Measurements from ENCODE around the gene SBDS.
"Not testable (repeated sequence)": the region's sequence is repeated elsewhere in the genome, so short reads cannot be mapped to it uniquely, and the experiment has no call there.

The SBDS gene

GRCh38 chr7:66980336-66980735, 15.1 kb downstream of the SBDS start:
- H3K27ac ChIP-seq (ENCODE audit: low read depth, low read length); H3K9me3 ChIP-seq (ENCODE audit: low read length); H3K4me3 ChIP-seq (ENCODE audit: low read depth in 1 of 2, low read length in 2 of 2); H3K36me3 ChIP-seq (ENCODE audit: insufficient read depth, low read length); H3K9ac ChIP-seq (ENCODE audit: low read length); H3K27me3 ChIP-seq (ENCODE audit: control insufficient read depth in 1 of 2, insufficient read depth in 2 of 2, low read length in 2 of 2); H3K4me1 ChIP-seq (ENCODE audit: insufficient read depth, low read length): not testable (repeated sequence)

GRCh38 chr7:66979013-66979412, 16.4 kb downstream of the SBDS start:
- H3K36me3 ChIP-seq (ENCODE audit: insufficient read depth, low read length); H3K27me3 ChIP-seq (ENCODE audit: control insufficient read depth in 1 of 2, insufficient read depth in 2 of 2, low read length in 2 of 2); H3K4me3 ChIP-seq (ENCODE audit: low read depth in 1 of 2, low read length in 2 of 2); H3K9ac ChIP-seq (ENCODE audit: low read length); H3K27ac ChIP-seq (ENCODE audit: low read depth, low read length); H3K4me1 ChIP-seq (ENCODE audit: insufficient read depth, low read length); H3K9me3 ChIP-seq (ENCODE audit: low read length): not testable (repeated sequence)

- not testable (repeated sequence) for H3K27ac ChIP-seq (ENCODE audit: low read depth, low read length); H3K4me3 ChIP-seq (ENCODE audit: low read depth in 1 of 2, low read length in 2 of 2); H3K36me3 ChIP-seq (ENCODE audit: insufficient read depth, low read length); H3K9me3 ChIP-seq (ENCODE audit: low read length); H3K27me3 ChIP-seq (ENCODE audit: control insufficient read depth in 1 of 2, insufficient read depth in 2 of 2, low read length in 2 of 2); H3K4me1 ChIP-seq (ENCODE audit: insufficient read depth, low read length); H3K9ac ChIP-seq (ENCODE audit: low read length)
Observed at GRCh38 chr7:66978312-66978711, 17.1 kb downstream of the SBDS start.

- H3K27me3 ChIP-seq (ENCODE audit: control insufficient read depth in 1 of 2, insufficient read depth in 2 of 2, low read length in 2 of 2) = no peaks in the 10 kb centered on the region
Observed at GRCh38 chr7:66974986-66975590, 20.3 kb downstream of the SBDS start.

GRCh38 chr7:66970310-66970709, 25.1 kb downstream of the SBDS start:
- Histone ChIP-seq H3K27me3 (ENCODE audit: control insufficient read depth in 1 of 2, insufficient read depth in 2 of 2, low read length in 2 of 2) (no peaks in the 10 kb centered on the region), H3K9me3 (ENCODE audit: low read length) (no peaks in the 10 kb centered on the region), H3K36me3 (ENCODE audit: insufficient read depth, low read length) (no peaks in the 10 kb centered on the region), H3K9ac (ENCODE audit: low read length) (no peak overlapping the region), H3K4me3 (ENCODE audit: low read depth in 1 of 2, low read length in 2 of 2) (no peak overlapping the region), H3K4me1 (ENCODE audit: insufficient read depth, low read length) (no peaks in the 10 kb centered on the region), H3K27ac (ENCODE audit: low read depth, low read length) (no peak overlapping the region)

More at GRCh38 chr7:66974986-66975590, 20.3 kb downstream of the SBDS start:
- no peak overlapping the region for H3K4me3 ChIP-seq (ENCODE audit: low read depth in 1 of 2, low read length in 2 of 2)
- H3K4me1 ChIP-seq (ENCODE audit: insufficient read depth, low read length) = no peaks in the 10 kb centered on the region
- no peak overlapping the region for H3K27ac ChIP-seq (ENCODE audit: low read depth, low read length)
- H3K36me3 ChIP-seq (ENCODE audit: insufficient read depth, low read length) = no peaks in the 10 kb centered on the region
- no peaks in the 10 kb centered on the region for H3K9me3 ChIP-seq (ENCODE audit: low read length)
- H3K9ac ChIP-seq (ENCODE audit: low read length) = no peak overlapping the region

GRCh38 chr7:66969001-66969400, 26.4 kb downstream of the SBDS start:
- not testable (repeated sequence) for H3K9ac ChIP-seq (ENCODE audit: low read length); H3K36me3 ChIP-seq (ENCODE audit: insufficient read depth, low read length); H3K27ac ChIP-seq (ENCODE audit: low read depth, low read length); H3K4me1 ChIP-seq (ENCODE audit: insufficient read depth, low read length); H3K4me3 ChIP-seq (ENCODE audit: low read depth in 1 of 2, low read length in 2 of 2); H3K9me3 ChIP-seq (ENCODE audit: low read length); H3K27me3 ChIP-seq (ENCODE audit: control insufficient read depth in 1 of 2, insufficient read depth in 2 of 2, low read length in 2 of 2)

GRCh38 chr7:66967029-66967428, 28.4 kb downstream of the SBDS start:
- H3K27me3 ChIP-seq (ENCODE audit: control insufficient read depth in 1 of 2, insufficient read depth in 2 of 2, low read length in 2 of 2) = no peaks in the 10 kb centered on the region
- H3K9ac ChIP-seq (ENCODE audit: low read length) = no peak overlapping the region

GRCh38 chr7:66964411-66964810, 31.0 kb downstream of the SBDS start:
- Histone ChIP-seq H3K27ac (ENCODE audit: low read depth, low read length) (no peak overlapping the region), H3K4me3 (ENCODE audit: low read depth in 1 of 2, low read length in 2 of 2) (no peak overlapping the region), H3K4me1 (ENCODE audit: insufficient read depth, low read length) (no peaks in the 10 kb centered on the region), H3K9ac (ENCODE audit: low read length) (no peak overlapping the region), H3K36me3 (ENCODE audit: insufficient read depth, low read length) (no peaks in the 10 kb centered on the region), H3K9me3 (ENCODE audit: low read length) (no peaks in the 10 kb centered on the region), H3K27me3 (ENCODE audit: control insufficient read depth in 1 of 2, insufficient read depth in 2 of 2, low read length in 2 of 2) (no peaks in the 10 kb centered on the region)

More at GRCh38 chr7:66967029-66967428, 28.4 kb downstream of the SBDS start:
- Histone ChIP-seq H3K36me3 (ENCODE audit: insufficient read depth, low read length) (no peaks in the 10 kb centered on the region), H3K4me3 (ENCODE audit: low read depth in 1 of 2, low read length in 2 of 2) (no peak overlapping the region), H3K27ac (ENCODE audit: low read depth, low read length) (no peak overlapping the region), H3K4me1 (ENCODE audit: insufficient read depth, low read length) (no peaks in the 10 kb centered on the region), H3K9me3 (ENCODE audit: low read length) (no peaks in the 10 kb centered on the region)

GRCh38 chr7:66961096-66961495, 34.3 kb downstream of the SBDS start:
- Histone ChIP-seq H3K9me3 (ENCODE audit: low read length) (no peaks in the 10 kb centered on the region), H3K27me3 (ENCODE audit: control insufficient read depth in 1 of 2, insufficient read depth in 2 of 2, low read length in 2 of 2) (no peaks in the 10 kb centered on the region)

GRCh38 chr7:66960192-66960591, 35.2 kb downstream of the SBDS start:
- no peak overlapping the region for H3K27ac ChIP-seq (ENCODE audit: low read depth, low read length)
- peaks cover 36% of the 10 kb centered on the region for H3K36me3 ChIP-seq (ENCODE audit: insufficient read depth, low read length)
- no peak overlapping the region for H3K9ac ChIP-seq (ENCODE audit: low read length)
- no peaks in the 10 kb centered on the region for H3K4me1 ChIP-seq (ENCODE audit: insufficient read depth, low read length)
- no peak overlapping the region for H3K4me3 ChIP-seq (ENCODE audit: low read depth in 1 of 2, low read length in 2 of 2)
- no peaks in the 10 kb centered on the region for H3K9me3 ChIP-seq (ENCODE audit: low read length)
- H3K27me3 ChIP-seq (ENCODE audit: control insufficient read depth in 1 of 2, insufficient read depth in 2 of 2, low read length in 2 of 2) = no peaks in the 10 kb centered on the region

More at GRCh38 chr7:66961096-66961495, 34.3 kb downstream of the SBDS start:
- Histone ChIP-seq H3K9ac (ENCODE audit: low read length) (no peak overlapping the region), H3K27ac (ENCODE audit: low read depth, low read length) (no peak overlapping the region), H3K4me1 (ENCODE audit: insufficient read depth, low read length) (no peaks in the 10 kb centered on the region), H3K4me3 (ENCODE audit: low read depth in 1 of 2, low read length in 2 of 2) (no peak overlapping the region), H3K36me3 (ENCODE audit: insufficient read depth, low read length) (peaks cover 27% of the 10 kb centered on the region)

GRCh38 chr7:66958538-66959350, 36.6 kb downstream of the SBDS start:
- H3K27me3 ChIP-seq (ENCODE audit: control insufficient read depth in 1 of 2, insufficient read depth in 2 of 2, low read length in 2 of 2) = no peaks in the 10 kb centered on the region
- H3K9me3 ChIP-seq (ENCODE audit: low read length) = no peaks in the 10 kb centered on the region
- peaks cover 45% of the 10 kb centered on the region for H3K36me3 ChIP-seq (ENCODE audit: insufficient read depth, low read length)
- H3K27ac ChIP-seq (ENCODE audit: low read depth, low read length) = no peak overlapping the region
- no peak overlapping the region for H3K9ac ChIP-seq (ENCODE audit: low read length)
- no peaks in the 10 kb centered on the region for H3K4me1 ChIP-seq (ENCODE audit: insufficient read depth, low read length)
- H3K4me3 ChIP-seq (ENCODE audit: low read depth in 1 of 2, low read length in 2 of 2) = no peak overlapping the region
